ENCODE data around the gene NFYC.
A peak's percentile ranks its signal among the peaks of the same experiment; 100 is the strongest.

NFYC gene

GRCh38 chr1:40796939-40797667 lies 105.6 kb downstream of the NFYC start:
- Histone ChIP-seq H2BK120ac (ENCODE audit: low read depth, low read length) (no peak overlapping the region), H3K4me1 (ENCODE audit: control insufficient read depth, insufficient read depth, low read depth, low read length) (peaks cover 6% of the 10 kb centered on the region), H2BK5ac (ENCODE audit: low read depth, low read length, poor library complexity, severe bottlenecking) (no peak overlapping the region), H4K8ac (ENCODE audit: low read length) (no peak overlapping the region), H4K91ac (ENCODE audit: low read length) (no peak overlapping the region), H2BK12ac (ENCODE audit: low read length in 2 of 2) (no peak overlapping the region), H2AK5ac (ENCODE audit: low read length, severe bottlenecking) (no peak overlapping the region), H3K9ac (ENCODE audit: low read length) (no peak overlapping the region), H3K27ac (ENCODE audit: low read length, poor library complexity, severe bottlenecking) (no peak overlapping the region), H3K79me1 (replicated peaks; ENCODE audit: low read length, poor library complexity, severe bottlenecking) (no peaks in the 10 kb centered on the region), H3K14ac (ENCODE audit: low read length in 2 of 2) (no peak overlapping the region), H3K4ac (ENCODE audit: low read depth in 1 of 2, low read length in 2 of 2) (no peak overlapping the region), H3K4me2 (ENCODE audit: low read length, poor library complexity, severe bottlenecking) (no peak overlapping the region), H3K9me3 (ENCODE audit: control insufficient read depth, low read length) (no peaks in the 10 kb centered on the region), H3K4me3 (ENCODE audit: insufficient read depth in 1 of 2, low read depth in 1 of 2, low read length in 2 of 2) (peak overlapping the region in 1 of 2 experiments; percentile 3), H3K23ac (ENCODE audit: low read length in 2 of 2) (no peak overlapping the region), H3K18ac (ENCODE audit: low read depth in 1 of 2, low read length in 2 of 2) (no peak overlapping the region), H3K36me3 (ENCODE audit: control insufficient read depth in 1 of 2, insufficient read depth in 2 of 2, low read depth in 1 of 2, low read length in 2 of 2) (no peaks in the 10 kb centered on the region), H2AFZ (ENCODE audit: low read depth, low read length) (no peak overlapping the region), H2BK15ac (ENCODE audit: low read depth, poor library complexity, severe bottlenecking) (no peak overlapping the region), H3K27me3 (ENCODE audit: control insufficient read depth in 1 of 2, insufficient read depth in 1 of 2, low read length in 2 of 2) (peaks cover 21 to 78% of the 10 kb centered on the region in 2 experiments)
- no peak for DNase-seq
- 86% methylated on average over 7 of the region's 9 CpGs for WGBS

GRCh38 chr1:40797668-40798010 lies 106.1 kb downstream of the NFYC start:
- DNase-seq, result no peak
- Histone ChIP-seq H3K14ac (ENCODE audit: low read length in 2 of 2) (no peak overlapping the region), H3K18ac (ENCODE audit: low read depth in 1 of 2, low read length in 2 of 2) (no peak overlapping the region), H3K4me3 (ENCODE audit: insufficient read depth in 1 of 2, low read depth in 1 of 2, low read length in 2 of 2) (no peak overlapping the region), H4K8ac (ENCODE audit: low read length) (no peak overlapping the region), H2AK5ac (ENCODE audit: low read length, severe bottlenecking) (no peak overlapping the region), H3K9ac (ENCODE audit: low read length) (no peak overlapping the region), H3K9me3 (ENCODE audit: control insufficient read depth, low read length) (no peaks in the 10 kb centered on the region), H3K36me3 (ENCODE audit: control insufficient read depth in 1 of 2, insufficient read depth in 2 of 2, low read depth in 1 of 2, low read length in 2 of 2) (no peaks in the 10 kb centered on the region), H3K79me1 (replicated peaks; ENCODE audit: low read length, poor library complexity, severe bottlenecking) (no peaks in the 10 kb centered on the region), H2BK5ac (ENCODE audit: low read depth, low read length, poor library complexity, severe bottlenecking) (no peak overlapping the region), H2BK12ac (ENCODE audit: low read length in 2 of 2) (no peak overlapping the region), H3K27me3 (ENCODE audit: control insufficient read depth in 1 of 2, insufficient read depth in 1 of 2, low read length in 2 of 2) (peaks cover 21 to 75% of the 10 kb centered on the region in 2 experiments), H2BK15ac (ENCODE audit: low read depth, poor library complexity, severe bottlenecking) (no peak overlapping the region), H3K23ac (ENCODE audit: low read length in 2 of 2) (no peak overlapping the region), H3K27ac (ENCODE audit: low read length, poor library complexity, severe bottlenecking) (no peak overlapping the region), H2BK120ac (ENCODE audit: low read depth, low read length) (no peak overlapping the region), H4K91ac (ENCODE audit: low read length) (no peak overlapping the region), H3K4me2 (ENCODE audit: low read length, poor library complexity, severe bottlenecking) (no peak overlapping the region), H3K4me1 (ENCODE audit: control insufficient read depth, insufficient read depth, low read depth, low read length) (peaks cover 7% of the 10 kb centered on the region), H3K4ac (ENCODE audit: low read depth in 1 of 2, low read length in 2 of 2) (no peak overlapping the region), H2AFZ (ENCODE audit: low read depth, low read length) (no peak overlapping the region)
- WGBS, result 97% methylated on average over 3 of the region's 3 CpGs

DNA sequence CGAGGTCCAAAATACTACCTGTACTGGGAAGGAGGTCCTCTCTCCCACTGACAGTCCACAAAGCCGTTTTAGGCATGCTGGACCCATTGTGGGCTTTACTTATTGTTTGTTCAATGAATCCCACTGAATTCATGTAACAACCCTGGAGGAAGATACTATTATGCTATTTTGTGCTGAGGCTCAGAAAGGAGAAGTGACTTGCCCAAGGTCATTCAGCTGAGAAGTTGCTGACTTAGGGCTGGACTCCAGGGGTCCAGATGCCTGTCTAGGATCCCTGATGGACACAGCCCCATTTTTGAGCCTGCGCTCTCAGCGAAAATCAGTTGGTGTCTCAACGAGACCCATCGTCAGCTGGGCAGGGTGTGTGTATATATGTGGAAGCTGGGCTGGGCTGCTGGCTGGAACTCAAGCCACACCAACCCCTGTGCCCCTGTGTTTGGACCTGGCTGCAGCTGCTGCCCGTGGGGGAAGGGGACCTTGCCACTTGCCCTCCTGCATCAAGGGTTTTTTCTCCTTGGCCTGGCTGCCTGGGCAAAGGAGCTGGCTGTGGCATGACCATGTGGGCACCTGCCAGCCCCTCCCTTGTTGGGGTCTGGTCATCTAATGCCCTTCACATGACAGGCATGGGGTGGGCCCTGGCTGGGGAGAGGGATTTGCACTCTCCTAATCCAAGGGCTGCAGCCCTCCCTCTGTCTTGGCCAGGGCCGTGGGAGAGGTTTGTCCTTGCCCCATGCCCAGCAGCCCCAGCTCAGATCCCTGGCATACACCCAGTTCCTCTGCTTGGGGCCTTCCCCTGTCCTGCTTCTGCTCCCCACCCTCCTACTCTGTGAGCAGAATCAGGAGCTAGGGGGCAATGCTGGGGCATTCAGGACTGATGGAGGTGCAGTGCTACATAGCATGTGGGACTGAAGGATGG lies 107.1 kb downstream of the NFYC start:
- Histone ChIP-seq H3K4me3 (ENCODE audit: insufficient read depth in 1 of 2, low read depth in 1 of 2, low read length in 2 of 2) (no peak overlapping the region), H3K9ac (ENCODE audit: low read length) (no peak overlapping the region), H3K9me3 (ENCODE audit: control insufficient read depth, low read length) (no peaks in the 10 kb centered on the region), H3K79me1 (replicated peaks; ENCODE audit: low read length, poor library complexity, severe bottlenecking) (no peaks in the 10 kb centered on the region), H3K27me3 (ENCODE audit: control insufficient read depth in 1 of 2, insufficient read depth in 1 of 2, low read length in 2 of 2) (peaks cover 14 to 71% of the 10 kb centered on the region in 2 experiments), H2BK12ac (ENCODE audit: low read length in 2 of 2) (no peak overlapping the region), H3K14ac (ENCODE audit: low read length in 2 of 2) (no peak overlapping the region), H3K4me2 (ENCODE audit: low read length, poor library complexity, severe bottlenecking) (no peak overlapping the region), H3K18ac (ENCODE audit: low read depth in 1 of 2, low read length in 2 of 2) (no peak overlapping the region), H3K27ac (ENCODE audit: low read length, poor library complexity, severe bottlenecking) (no peak overlapping the region), H3K36me3 (ENCODE audit: control insufficient read depth in 1 of 2, insufficient read depth in 2 of 2, low read depth in 1 of 2, low read length in 2 of 2) (no peaks in the 10 kb centered on the region), H3K4me1 (ENCODE audit: control insufficient read depth, insufficient read depth, low read depth, low read length) (peaks cover 9% of the 10 kb centered on the region), H2BK120ac (ENCODE audit: low read depth, low read length) (no peak overlapping the region), H2BK5ac (ENCODE audit: low read depth, low read length, poor library complexity, severe bottlenecking) (no peak overlapping the region), H2BK15ac (ENCODE audit: low read depth, poor library complexity, severe bottlenecking) (peak overlapping the region; percentile 26), H2AK5ac (ENCODE audit: low read length, severe bottlenecking) (no peak overlapping the region), H2AFZ (ENCODE audit: low read depth, low read length) (no peak overlapping the region), H4K8ac (ENCODE audit: low read length) (peak overlapping the region; percentile 27), H4K91ac (ENCODE audit: low read length) (peak overlapping the region; percentile 23), H3K23ac (ENCODE audit: low read length in 2 of 2) (no peak overlapping the region), H3K4ac (ENCODE audit: low read depth in 1 of 2, low read length in 2 of 2) (no peak overlapping the region)
- WGBS, result 92% methylated on average over 8 of the region's 8 CpGs
- DNase-seq, result no peak

- Histone ChIP-seq H2AK5ac (ENCODE audit: low read length, severe bottlenecking) (no peak overlapping the region), H2BK15ac (ENCODE audit: low read depth, poor library complexity, severe bottlenecking) (no peak overlapping the region), H4K8ac (ENCODE audit: low read length) (no peak overlapping the region), H3K4me1 (ENCODE audit: control insufficient read depth, insufficient read depth, low read depth, low read length) (peaks cover 9% of the 10 kb centered on the region), H3K36me3 (ENCODE audit: control insufficient read depth in 1 of 2, insufficient read depth in 2 of 2, low read depth in 1 of 2, low read length in 2 of 2) (no peaks in the 10 kb centered on the region), H3K23ac (ENCODE audit: low read length in 2 of 2) (no peak overlapping the region), H3K9me3 (ENCODE audit: control insufficient read depth, low read length) (no peaks in the 10 kb centered on the region), H2BK5ac (ENCODE audit: low read depth, low read length, poor library complexity, severe bottlenecking) (no peak overlapping the region), H3K18ac (ENCODE audit: low read depth in 1 of 2, low read length in 2 of 2) (no peak overlapping the region), H4K91ac (ENCODE audit: low read length) (no peak overlapping the region), H3K79me1 (replicated peaks; ENCODE audit: low read length, poor library complexity, severe bottlenecking) (no peaks in the 10 kb centered on the region), H3K14ac (ENCODE audit: low read length in 2 of 2) (no peak overlapping the region), H3K27ac (ENCODE audit: low read length, poor library complexity, severe bottlenecking) (no peak overlapping the region), H2BK120ac (ENCODE audit: low read depth, low read length) (no peak overlapping the region), H2AFZ (ENCODE audit: low read depth, low read length) (no peak overlapping the region), H2BK12ac (ENCODE audit: low read length in 2 of 2) (no peak overlapping the region), H3K4me3 (ENCODE audit: insufficient read depth in 1 of 2, low read depth in 1 of 2, low read length in 2 of 2) (no peak overlapping the region), H3K27me3 (ENCODE audit: control insufficient read depth in 1 of 2, insufficient read depth in 1 of 2, low read length in 2 of 2) (peaks cover 8 to 70% of the 10 kb centered on the region in 2 experiments), H3K4ac (ENCODE audit: low read depth in 1 of 2, low read length in 2 of 2) (no peak overlapping the region), H3K9ac (ENCODE audit: low read length) (no peak overlapping the region), H3K4me2 (ENCODE audit: low read length, poor library complexity, severe bottlenecking) (no peak overlapping the region)
- 77% methylated on average over 9 of the region's 9 CpGs for WGBS
- DNase-seq, result no peak
These were observed 107.9 kb downstream of the NFYC start for GRCh38 chr1:40799351-40799867.

All from mesenchymal stem cell (in vitro differentiated cells and primary cell).